HG03469 (cell line): Measurements from ENCODE around the gene METRNL.

Experiments
- ATAC-seq: cut with Tn5 transposase; IDR thresholded peaks from one replicate; pipeline ENCODE4 v1.9.1; 2021; ENCODE audit warnings: mild to moderate bottlenecking, moderate library complexity, moderate number of reproducible peaks; ENCODE audit not compliant: unreplicated experiment

METRNL gene

DNA sequence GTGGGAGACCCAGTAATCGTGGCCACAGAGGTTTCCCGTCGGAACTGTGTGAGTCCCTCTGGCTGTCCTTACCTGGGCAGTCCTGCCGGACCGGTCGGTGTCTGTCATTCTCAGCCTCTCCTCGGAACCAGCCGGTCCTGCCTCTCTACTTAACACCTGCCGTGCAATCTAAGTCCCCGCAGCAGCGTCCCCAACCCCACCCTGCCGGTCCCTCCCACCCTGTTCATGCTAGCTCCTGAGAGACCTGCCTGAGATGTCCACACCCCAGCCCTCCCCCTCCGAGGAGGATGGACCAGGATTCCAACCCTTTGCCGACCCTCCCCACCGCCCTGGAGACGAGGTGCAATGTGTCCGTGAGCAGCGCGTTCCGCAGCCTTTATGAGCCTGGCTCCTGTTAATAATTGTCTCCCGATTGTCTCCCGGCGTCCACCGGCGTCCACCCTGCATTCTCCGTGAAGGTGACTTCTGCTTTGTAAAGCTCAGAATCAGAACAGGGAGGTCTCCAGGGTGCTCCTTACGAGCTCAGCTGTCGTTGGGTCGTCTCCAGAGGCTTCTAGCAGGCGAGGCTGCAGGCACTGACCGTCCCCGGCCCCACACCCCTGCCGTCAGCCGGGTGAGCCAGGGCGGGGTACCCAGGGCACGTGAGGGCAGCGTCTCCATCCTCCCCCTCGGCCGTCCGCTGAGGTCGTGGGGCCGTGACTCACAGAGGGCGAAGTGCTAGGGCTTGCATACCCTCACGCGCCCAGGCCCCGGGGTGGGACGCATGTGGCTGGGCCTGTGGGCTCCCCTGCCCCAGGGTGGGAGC, 10.1 kb downstream of the METRNL start:
- ATAC-seq, result no peak

DNA sequence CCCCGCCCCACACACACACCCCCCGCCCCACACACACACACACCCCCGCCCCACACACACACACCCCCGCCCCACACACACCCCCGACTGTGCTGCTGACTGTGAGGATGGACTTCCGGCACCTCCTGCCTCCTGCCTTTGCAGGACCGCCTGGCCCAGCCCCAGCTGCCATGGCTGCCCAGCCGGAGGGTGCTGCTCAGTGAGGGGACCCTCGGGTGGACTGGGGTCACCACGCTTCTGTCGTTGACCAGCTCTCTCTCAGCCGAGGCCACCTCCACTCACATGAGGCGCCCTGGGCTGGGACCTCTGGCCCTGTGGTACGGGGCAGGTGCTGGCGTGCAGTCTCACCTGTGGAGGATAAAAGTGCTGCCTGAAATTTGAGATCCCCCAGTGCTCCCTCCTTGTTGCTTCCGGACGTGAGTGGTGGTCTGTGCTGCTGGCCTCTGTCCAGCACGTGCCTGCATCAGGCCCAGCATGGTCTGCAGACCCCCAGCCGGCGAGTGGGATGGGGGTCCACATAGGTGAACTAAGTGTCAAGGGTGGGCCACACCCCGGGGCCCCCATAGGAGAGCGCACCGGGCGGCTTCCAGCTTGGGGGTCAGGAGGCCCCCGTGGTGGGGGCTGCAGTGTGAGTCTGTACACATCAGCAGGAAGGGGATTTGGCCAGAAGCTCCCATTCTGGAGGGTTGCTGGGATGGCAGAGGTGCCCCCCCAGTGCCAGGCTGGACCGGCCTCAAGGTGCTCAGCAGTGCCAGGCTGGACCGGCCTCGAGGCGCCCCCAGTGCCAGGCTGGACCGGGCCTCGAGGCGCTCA, 11.2 kb downstream of the METRNL start:
- ATAC-seq, result no peak

DNA sequence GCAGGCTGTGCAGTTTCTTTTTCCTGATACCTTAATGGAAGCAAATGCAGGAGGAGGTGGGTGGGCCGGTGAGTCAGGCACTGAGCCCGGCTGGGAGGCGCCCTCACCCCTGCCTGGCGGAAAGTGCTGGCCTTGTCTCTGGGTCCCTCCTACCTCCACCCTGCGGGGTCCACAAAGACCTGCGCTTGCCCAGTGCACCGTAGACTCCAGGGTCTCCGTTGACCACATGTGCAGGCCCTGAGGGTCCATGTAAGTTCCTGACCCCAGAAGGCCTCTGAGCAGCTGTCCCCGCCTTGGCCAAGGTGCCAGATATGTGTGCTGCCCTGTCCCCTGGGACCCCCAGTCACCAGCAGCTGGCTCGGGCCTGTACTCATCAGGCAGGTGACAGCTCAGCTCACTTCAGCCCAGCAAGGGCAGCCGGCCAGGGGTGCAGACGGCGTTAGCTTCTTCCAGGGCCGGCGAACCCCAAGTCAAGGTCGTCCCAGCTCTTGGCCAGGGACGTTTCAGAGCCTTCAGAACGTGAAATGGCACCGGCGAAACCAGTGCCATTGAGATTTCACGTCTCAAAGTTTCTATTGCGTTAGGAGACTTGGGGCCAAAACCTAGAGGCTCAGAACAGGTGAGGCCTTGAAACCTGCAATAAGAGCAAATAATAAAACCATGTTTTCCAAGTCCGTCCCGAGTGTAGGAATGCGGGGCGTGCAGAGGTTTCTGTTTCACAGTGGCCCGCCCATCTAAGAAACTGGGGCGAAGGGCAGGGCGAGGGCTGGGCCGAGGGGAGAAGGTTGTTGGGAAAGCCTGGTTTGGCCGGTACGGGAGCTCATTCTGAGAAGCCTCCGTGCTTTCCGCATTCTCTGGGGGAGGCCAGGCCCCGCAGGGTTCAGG, 12.1 kb downstream of the METRNL start:
- no peak for ATAC-seq

DNA sequence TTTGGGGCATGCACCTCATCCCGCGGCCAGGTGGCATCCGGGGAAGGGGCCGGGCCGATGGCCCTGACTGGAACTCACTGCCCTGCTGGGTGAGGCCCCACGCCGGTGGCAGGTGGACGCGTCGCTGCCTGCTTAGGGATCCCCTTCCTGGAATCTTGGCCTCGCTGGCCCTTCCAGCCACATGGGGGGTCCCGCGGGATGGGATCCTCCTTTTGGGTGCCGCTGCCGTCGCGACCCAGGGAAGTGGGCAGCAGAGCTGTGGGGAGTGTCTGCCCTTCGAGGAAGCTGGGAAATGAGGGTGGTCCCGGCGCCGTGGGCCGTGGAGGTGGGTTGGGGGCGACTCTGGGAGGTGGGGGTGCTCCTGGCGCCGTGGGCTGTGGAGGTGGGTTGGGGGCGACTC, 12.8 kb downstream of the METRNL start:
- no peak for ATAC-seq

DNA sequence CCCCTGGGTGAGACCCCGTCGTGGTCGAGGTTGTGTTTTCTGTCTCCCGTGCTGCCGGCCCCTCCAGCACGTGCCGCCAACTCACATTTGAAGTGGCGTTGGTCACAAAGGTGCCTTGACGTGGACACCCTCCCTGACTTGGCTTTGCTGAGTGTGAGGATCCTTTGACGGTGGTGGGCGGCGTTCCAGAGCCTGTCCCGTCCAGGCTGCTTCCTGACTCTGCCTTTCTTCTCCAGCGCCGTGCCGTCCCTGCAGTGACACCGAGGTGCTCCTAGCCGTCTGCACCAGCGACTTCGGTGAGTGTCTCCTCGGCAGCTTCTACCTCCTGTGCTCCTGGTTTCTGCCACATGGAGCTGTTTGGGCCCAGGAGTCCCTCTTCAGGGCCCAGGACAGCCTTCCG, 13.5 kb downstream of the METRNL start:
- ATAC-seq, result no peak

DNA sequence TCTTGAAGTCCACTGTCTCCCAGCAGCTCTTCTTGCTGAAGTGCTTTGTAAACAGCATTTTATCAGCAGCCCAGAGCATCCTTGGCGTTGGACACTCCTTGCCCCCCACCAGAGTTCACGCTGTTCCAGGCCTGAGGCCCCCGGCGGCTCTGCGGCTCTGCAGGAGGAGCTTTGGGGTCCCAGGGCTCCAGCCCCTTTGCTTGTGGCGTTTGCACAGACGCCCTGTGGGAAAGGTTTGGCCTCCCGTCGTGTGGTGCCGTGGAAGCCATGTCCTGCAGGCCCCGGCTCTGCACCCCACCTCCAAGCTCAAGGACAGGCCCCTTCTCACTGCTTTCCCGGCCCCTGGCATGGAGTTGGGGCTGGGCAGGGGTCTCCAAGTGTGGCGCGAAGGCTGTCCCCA, 14.1 kb downstream of the METRNL start:
- no peak for ATAC-seq

DNA sequence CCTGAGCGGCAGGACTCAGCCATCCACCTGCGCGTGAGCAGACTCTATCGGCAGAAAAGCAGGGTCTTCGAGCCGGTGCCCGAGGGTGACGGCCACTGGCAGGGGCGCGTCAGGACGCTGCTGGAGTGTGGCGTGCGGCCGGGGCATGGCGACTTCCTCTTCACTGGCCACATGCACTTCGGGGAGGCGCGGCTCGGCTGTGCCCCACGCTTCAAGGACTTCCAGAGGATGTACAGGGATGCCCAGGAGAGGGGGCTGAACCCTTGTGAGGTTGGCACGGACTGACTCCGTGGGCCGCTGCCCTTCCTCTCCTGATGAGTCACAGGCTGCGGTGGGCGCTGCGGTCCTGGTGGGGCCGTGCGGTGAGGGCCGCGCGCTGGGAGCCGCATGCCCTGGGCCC, 14.9 kb downstream of the METRNL start:
- ATAC-seq, result no peak

DNA sequence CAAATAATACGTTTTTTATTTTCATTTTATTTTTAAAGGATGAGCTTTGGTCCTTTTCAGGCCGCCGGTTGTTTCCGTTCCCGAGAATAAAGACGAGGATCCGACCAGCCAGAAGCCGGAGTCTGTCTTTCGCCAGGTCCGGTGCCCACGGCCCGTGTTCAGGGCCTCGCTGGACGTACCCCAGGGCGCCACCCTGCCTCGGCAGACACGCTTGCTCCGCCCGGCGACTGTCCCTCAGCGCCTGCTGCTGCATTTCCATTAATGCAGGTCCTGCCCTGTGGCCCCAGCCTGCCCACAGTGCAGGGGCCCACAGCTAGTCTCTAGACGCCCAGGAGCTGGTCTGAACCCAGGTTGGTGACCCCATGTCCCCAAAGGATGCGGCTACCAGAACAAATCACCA, 15.6 kb downstream of the METRNL start:
- no peak for ATAC-seq

DNA sequence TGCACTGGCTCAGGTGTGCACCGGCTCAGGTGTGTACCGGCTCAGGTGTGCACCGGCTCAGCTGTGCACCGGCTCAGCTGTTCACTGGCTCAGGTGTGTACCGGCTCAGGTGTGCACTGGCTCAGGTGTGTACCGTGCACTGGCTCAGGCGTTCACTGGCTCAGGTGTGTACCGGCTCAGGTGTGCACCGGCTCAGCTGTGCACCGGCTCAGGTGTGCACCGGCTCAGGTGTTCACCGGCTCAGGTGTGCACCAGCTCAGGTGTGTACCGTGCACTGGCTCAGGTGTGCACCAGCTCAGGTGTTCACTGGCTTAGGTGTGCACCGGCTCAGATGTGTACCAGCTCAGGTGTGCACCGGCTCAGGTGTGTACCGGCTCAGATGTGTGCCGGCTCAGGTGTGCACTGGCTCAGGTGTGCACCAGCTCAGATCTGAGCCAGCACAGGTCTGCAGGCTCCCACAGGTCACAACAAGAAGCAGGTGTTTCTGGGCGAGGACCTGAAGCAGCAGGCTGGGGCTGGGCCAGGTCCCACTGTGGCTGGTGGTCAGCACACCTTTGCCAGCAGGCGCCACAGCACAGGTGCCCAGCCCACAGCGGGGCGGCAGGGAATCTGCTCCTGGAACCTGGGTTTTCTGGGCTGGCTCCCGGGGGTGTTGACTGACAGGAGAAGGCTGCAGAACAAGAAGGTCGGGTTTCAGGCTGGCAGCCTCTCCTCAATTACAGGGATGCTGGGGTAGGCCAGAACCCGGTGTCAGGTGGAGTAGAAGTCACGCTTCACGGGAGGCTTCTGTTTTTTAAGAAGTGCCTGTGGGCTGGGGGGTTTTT, 17.2 kb downstream of the METRNL start:
- no peak for ATAC-seq

DNA sequence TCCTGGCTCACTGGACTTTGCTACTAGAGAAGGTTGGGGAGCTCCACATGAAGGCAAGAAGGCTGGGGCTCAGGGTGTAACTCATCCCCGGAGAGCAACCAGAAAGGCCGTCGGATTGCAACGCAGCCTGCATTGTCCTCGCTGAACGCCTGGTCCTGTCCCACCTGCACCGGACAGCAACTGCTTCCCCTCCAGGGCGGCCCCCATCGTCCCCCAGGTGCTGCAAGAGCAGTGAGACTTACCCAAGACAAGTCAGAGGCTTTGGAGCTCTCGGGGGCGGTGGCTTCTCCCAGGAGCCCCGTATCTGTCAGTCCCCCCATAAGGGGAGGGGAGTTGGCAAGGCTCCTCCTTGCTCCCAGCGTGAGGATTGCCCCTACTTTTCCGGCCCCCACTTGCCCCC, 18.4 kb downstream of the METRNL start:
- ATAC-seq, result no peak

DNA sequence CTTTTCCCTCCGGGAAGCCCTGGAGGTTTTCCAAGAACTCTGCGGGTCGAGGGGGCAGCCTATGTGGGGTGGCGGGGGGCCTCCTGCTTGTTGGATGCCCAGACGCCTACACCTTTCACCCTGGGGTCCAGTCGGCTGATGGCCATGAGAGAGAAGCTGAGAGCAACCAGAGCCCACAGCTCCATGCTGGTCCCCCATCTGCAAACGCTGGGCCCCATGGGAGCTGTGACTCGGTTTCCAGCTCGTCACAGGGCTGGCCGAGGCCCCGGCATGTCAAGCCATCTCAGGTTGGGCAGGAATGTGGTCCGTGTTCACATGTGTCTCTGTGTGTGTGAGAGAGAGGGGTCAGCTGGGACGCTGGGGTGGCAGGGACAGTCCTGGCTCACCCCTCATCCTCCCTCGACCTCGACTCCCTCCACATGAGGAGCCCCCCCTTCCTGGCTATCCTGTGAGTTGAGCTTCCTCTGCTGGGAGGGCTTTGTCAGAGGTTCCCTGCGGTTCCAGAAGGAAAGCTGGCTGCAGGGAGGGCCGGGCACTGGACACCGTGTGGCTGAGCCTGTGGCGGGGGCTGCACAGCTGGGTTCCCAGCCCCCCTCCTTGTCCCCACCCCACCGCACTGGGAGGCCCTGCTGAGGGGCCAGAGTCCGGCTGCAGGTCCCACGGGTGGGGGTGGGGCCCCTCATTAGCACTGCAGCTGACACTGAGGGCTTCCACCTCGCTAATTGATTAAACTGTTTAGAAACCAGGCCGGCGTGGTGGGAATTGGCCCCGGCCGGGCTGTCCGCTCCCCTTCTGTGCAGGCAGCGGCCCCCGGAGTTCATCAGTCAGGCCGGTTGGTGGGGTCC, 19.1 kb downstream of the METRNL start:
- no peak for ATAC-seq

DNA sequence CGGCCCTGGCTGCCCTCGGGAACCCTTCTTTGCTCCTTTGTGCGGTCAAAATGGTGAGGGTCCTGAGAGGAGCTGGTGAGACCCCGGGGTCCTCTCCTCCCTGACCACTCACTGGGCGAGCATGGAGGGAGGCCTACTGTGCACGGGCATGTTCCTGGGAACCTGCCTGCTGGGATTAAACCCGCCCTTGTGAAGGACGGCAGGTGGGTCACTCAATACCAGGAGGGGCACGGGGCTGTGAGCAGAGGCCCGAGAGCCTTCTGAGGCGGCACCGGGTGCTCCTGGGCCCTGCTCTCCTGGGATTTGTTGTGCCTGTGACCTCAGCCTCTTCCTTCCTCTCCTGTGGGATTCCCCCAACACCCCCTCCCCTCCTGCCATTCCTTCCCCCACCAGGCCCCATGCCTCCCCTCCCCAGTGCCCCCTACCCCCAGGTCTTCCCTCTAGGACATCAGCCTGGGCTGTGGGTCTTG, 19.7 kb downstream of the METRNL start:
- no peak for ATAC-seq

DNA sequence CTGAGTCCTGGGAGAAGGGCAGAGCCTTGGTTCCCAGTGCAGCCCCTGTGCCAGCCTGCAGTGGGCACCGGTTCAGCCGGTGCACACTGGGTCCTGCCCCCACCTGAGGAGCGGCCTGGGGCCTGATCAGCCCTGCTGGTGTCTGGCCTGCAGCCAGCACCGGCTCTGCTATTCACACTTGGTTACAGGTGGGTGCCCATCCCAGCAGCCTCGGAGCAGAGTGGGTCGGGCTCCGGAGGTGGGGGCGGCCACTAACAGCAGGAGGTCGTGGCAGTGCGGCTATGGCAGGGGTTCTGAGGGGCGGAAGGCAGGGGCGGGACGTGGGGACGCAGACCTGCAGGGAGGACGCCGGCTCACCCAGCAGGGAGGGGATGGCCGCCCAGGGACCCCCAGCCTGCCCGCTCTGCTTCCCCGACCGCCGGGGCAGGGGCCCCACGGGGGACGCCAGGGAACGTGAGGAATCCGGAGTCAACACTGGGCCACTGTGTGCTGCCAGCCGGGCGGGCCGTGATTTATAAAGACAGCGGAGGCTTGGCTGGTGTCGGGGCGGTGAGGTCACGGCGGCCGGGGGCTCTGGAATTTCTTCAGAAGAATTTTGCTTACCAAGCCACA, 20.3 kb downstream of the METRNL start:
- no peak for ATAC-seq

DNA sequence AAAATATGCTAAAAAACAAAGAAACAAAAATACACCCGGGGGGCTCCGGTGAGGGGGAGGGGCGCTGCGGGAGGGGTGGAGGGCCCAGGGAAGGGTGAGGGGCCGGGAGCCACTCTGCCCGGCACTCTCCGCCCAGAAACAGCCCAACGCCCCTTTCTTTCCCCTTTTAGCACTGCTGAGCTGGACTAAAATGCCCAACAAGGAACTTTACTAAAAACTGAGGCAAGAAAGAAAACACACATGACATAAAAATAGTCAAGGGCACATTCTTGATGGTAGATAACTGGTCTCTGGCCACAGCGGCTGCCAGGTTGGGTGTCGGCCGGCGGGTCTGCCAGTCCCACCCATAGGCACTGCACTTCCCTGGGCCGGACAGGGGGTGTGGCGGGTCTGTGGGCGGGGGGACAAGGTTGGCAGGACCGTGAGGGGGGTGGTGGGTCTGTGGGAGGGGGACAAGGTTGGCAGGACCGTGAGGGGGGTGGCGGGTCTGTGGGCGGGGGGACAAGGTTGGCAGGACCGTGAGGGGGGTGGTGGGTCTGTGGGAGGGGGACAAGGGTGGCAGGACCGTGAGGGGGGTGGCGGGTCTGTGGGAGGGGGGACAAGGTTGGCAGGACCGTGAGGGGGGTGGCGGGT, 20.9 kb downstream of the METRNL start:
- no peak for ATAC-seq

DNA sequence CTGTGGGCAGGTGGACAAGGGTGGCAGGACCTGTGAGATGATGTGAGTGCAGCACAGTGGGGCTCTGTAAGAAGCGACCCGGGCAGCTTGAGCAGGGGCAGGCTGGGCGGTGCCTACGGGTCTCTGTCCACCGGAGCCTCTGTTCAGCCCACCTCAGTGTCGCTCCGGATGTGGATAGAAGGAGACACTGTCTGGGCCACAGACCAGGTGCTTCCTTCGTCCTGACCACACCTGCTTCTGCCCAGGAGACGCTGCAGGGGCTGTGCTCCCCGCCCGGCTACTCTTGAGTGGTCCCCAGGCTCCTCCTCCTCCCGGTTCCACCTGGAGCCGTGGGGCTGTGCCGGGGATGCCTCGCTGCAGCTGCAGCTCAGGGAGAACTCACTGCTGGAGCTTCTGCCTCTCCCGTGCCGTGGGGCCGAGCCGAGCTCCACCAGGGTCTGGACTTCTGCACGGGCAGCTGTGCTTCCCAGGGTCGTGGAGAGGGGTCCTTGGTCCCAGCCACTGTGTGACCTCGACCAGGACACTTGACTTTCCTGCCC, 21.5 kb downstream of the METRNL start:
- ATAC-seq, result no peak

DNA sequence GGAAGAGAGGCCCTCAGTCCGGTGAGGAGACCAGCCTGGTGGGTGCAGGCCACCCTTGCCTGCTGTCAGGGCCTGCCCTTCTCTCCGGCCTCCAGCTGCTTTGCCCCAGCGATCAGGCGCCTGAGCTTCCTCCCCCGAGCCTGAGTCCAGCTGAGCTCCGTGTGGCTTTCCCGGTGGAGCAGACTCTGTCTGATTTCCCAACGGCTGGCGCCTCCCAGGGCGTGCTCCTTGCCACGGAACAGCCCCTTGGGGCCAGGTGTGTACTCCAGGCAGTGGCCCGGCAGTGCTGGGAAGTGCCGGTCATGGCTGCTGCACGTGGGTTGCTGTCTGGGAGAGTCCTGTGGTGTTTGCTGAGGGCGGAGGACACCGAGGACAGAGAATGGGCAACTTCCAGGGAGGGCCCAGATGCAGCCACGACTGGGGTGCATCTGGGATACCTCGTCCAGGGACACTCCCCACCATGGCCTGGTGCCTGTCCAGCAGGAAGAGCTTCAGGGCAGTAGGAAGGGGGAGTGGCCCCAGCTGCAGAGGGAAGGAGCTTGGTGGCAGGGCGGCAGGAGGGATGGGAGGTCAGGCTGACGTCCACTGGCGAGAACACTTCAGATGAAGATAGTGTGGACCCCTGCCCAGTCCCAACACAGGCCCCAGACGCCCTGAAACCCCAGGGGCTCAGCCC, 22.5 kb downstream of the METRNL start:
- ATAC-seq, result no peak

DNA sequence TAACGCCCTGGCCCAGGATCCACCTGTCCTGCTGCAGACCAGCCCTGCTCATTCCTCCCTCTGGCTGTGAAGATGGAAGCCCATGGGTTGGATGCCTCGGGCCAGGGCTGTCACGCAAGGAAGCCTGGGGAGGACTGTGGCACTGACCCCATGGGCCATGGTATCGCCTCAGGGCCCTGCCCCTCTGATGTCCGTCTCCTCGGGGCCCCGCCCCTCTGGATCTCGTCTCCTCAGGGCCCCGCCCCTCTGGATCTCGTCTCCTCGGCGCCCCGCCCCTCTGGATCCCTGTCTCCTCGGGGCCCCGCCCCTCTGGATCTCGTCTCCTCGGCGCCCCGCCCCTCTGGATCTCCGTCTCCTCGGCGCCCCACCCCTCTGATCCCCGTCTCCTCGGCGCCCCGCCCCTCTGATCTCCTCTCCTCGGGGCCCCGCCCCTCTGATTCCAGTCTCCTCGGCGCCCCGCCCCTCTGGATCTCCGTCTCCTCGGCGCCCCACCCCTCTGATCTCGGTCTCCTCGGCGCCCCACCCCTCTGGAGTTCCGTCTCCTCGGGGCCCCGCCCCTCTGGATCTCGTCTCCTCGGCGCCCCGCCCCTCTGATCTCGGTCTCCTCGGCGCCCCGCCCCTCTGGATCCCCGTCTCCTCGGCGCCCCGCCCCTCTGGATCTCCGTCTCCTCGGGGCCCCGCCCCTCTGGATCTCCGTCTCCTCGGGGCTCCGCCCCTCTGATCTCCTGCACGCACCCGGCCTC, 24.0 kb downstream of the METRNL start:
- ATAC-seq, result no peak
